Trophoblast cell (in vitro differentiated cells and primary cell): Measurements from ENCODE around the gene WDPCP.

Source experiments
- DNase-seq, 2 donors: peaks; one replicate each; pipeline ENCODE4 v3.0.0-alpha.2; 2016
- H2AFZ ChIP-seq: 2 replicates; pipeline ENCODE4 v1.6.1; 2013; ENCODE audit warnings: low read length, moderate library complexity, mild to moderate bottlenecking; ENCODE audit not compliant: insufficient read depth, poor library complexity
- H2AK5ac ChIP-seq: 2 replicates; pipeline ENCODE4 v1.6.1; 2013; ENCODE audit warnings: mild to moderate bottlenecking, low read length
- H2BK120ac ChIP-seq: 2 replicates; pipeline ENCODE4 v1.6.1; 2013; ENCODE audit warnings: low read length, mild to moderate bottlenecking, moderate library complexity; ENCODE audit not compliant: insufficient read depth, poor library complexity
- H2BK12ac ChIP-seq: 2 replicates; pipeline ENCODE4 v1.6.1; 2013; ENCODE audit warnings: mild to moderate bottlenecking, low read length, moderate library complexity
- H2BK5ac ChIP-seq: 2 replicates; pipeline ENCODE4 v1.6.1; 2013; ENCODE audit warnings: low read length, low read depth, moderate library complexity, mild to moderate bottlenecking; ENCODE audit not compliant: poor library complexity
- H3K14ac ChIP-seq: 2 replicates; pipeline ENCODE4 v1.6.1; 2013; ENCODE audit warnings: mild to moderate bottlenecking, low read length
- H3K18ac ChIP-seq: 2 replicates; pipeline ENCODE4 v1.6.1; 2013; ENCODE audit warnings: mild to moderate bottlenecking, low read length
- H3K23ac ChIP-seq: 2 replicates; pipeline ENCODE4 v1.6.1; 2013; ENCODE audit warnings: low read length
- H3K27ac ChIP-seq: 2 replicates; pipeline ENCODE4 v1.5.1; 2013; ENCODE audit warnings: low read depth, mild to moderate bottlenecking, inconsistent platforms, low read length, moderate library complexity
- H3K27me3 ChIP-seq: 2 replicates; pipeline ENCODE4 v1.6.1; 2013; ENCODE audit warnings: inconsistent platforms, mild to moderate bottlenecking, low read length, moderate library complexity; ENCODE audit not compliant: insufficient read depth
- H3K36me3 ChIP-seq, 2 experiments: 1 replicate in 1 of 2; 2 replicates in 1 of 2; pipeline ENCODE4 v1.6.1; 2013; ENCODE audit warnings: low read length in 2 of 2, mild to moderate bottlenecking in 2 of 2, moderate library complexity in 1 of 2; ENCODE audit not compliant: insufficient read depth in 2 of 2, control insufficient read depth in 1 of 2
- H3K4ac ChIP-seq: 2 replicates; pipeline ENCODE4 v1.6.1; 2013; ENCODE audit warnings: low read depth, mild to moderate bottlenecking, low read length, moderate library complexity
- H3K4me1 ChIP-seq, 2 experiments: 1 replicate in 1 of 2; 2 replicates in 1 of 2; pipeline ENCODE4 v1.6.1; 2013; ENCODE audit warnings: low read length in 2 of 2, mild to moderate bottlenecking in 2 of 2, moderate library complexity in 1 of 2; ENCODE audit not compliant: insufficient read depth in 2 of 2, control insufficient read depth in 1 of 2
- H3K4me2 ChIP-seq: 2 replicates; pipeline ENCODE4 v1.6.1; 2013; ENCODE audit warnings: inconsistent platforms, mild to moderate bottlenecking, low read length, moderate library complexity
- H3K4me3 ChIP-seq: 2 replicates; pipeline ENCODE4 v1.5.1; 2013; ENCODE audit warnings: mild to moderate bottlenecking, low read depth, low read length, inconsistent platforms
- H3K79me1 ChIP-seq: one replicate; pipeline ENCODE4 v1.6.1; 2013; ENCODE audit warnings: low read length
- H3K79me2 ChIP-seq: 2 replicates; pipeline ENCODE4 v1.6.1; 2013; ENCODE audit warnings: low read length, mild to moderate bottlenecking; ENCODE audit not compliant: control insufficient read depth, insufficient read depth, poor library complexity
- H3K9ac ChIP-seq: 2 replicates; pipeline ENCODE4 v1.6.1; 2013; ENCODE audit warnings: mild to moderate bottlenecking, low read length
- H3K9me3 ChIP-seq: 2 replicates; pipeline ENCODE4 v1.6.1; 2013; ENCODE audit warnings: low read depth, mild to moderate bottlenecking, control low read depth, inconsistent platforms, low read length; ENCODE audit not compliant: insufficient read depth
- H4K12ac ChIP-seq: 2 replicates; pipeline ENCODE4 v1.6.1; 2013; ENCODE audit warnings: low read depth, mild to moderate bottlenecking, low read length, moderate library complexity
- H4K8ac ChIP-seq: 2 replicates; pipeline ENCODE4 v1.6.1; 2013; ENCODE audit warnings: low read depth, mild to moderate bottlenecking, low read length, moderate library complexity
- H4K91ac ChIP-seq: one replicate; pipeline ENCODE4 v1.6.1; 2013; ENCODE audit warnings: low read depth, mild to moderate bottlenecking, low read length, moderate library complexity
- WGBS: extraction: QIAGEN DNeasy Blood & Tissue Kit; methylation state at CpG from one replicate; pipeline ENCODE4 v1.1.7; 2013; ENCODE audit warnings: missing lambda C conversion rate; ENCODE audit not compliant: insufficient read length, insufficient coverage; ENCODE audit errors: extremely low coverage; 5-methylcytosine and 5-hydroxymethylcytosine counted together

Gene WDPCP

DNA sequence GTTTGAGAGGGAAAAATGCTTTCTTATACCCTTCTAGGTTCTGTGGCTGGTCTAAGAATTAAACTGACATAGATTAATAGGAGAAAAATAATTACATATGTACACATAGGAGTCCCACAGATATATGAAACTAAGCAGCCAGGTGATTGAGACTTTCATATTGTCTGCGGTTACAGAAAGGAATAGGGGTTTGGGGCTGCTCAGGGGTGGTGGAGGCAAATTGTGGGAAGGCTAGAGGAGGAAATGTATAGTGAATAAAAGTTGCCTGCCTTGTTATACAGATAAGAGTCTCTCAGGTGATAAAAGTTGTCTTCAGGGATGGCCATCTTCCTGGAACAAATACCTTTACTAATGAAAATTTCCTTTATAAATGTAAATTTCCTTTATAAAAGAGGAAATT is 29.1 kb upstream of the WDPCP start:
- Histone ChIP-seq H2BK120ac (peak overlapping the region; percentile 20), H3K4me2 (no peak overlapping the region), H2BK12ac (no peak overlapping the region), H3K14ac (no peak overlapping the region), H3K27me3 (no peaks in the 10 kb centered on the region), H3K79me1 (peaks cover 23% of the 10 kb centered on the region), H3K9ac (no peak overlapping the region), H4K8ac (no peak overlapping the region), H4K91ac (no peak overlapping the region), H3K36me3 (peaks cover 8 to 17% of the 10 kb centered on the region in 2 experiments), H3K4me1 (peaks cover 10 to 16% of the 10 kb centered on the region in 2 experiments), H3K4ac (no peak overlapping the region), H3K79me2 (peaks cover 2% of the 10 kb centered on the region), H3K18ac (no peak overlapping the region), H2BK5ac (no peak overlapping the region), H2AFZ (no peak overlapping the region), H2AK5ac (no peak overlapping the region), H3K27ac (no peak overlapping the region), H3K23ac (no peak overlapping the region), H3K4me3 (no peak overlapping the region), H3K9me3 (peaks cover 8% of the 10 kb centered on the region), H4K12ac (no peak overlapping the region)
- no CpG with 5 or more reads among the region's 1 CpG for WGBS
- no peak for DNase-seq

DNA sequence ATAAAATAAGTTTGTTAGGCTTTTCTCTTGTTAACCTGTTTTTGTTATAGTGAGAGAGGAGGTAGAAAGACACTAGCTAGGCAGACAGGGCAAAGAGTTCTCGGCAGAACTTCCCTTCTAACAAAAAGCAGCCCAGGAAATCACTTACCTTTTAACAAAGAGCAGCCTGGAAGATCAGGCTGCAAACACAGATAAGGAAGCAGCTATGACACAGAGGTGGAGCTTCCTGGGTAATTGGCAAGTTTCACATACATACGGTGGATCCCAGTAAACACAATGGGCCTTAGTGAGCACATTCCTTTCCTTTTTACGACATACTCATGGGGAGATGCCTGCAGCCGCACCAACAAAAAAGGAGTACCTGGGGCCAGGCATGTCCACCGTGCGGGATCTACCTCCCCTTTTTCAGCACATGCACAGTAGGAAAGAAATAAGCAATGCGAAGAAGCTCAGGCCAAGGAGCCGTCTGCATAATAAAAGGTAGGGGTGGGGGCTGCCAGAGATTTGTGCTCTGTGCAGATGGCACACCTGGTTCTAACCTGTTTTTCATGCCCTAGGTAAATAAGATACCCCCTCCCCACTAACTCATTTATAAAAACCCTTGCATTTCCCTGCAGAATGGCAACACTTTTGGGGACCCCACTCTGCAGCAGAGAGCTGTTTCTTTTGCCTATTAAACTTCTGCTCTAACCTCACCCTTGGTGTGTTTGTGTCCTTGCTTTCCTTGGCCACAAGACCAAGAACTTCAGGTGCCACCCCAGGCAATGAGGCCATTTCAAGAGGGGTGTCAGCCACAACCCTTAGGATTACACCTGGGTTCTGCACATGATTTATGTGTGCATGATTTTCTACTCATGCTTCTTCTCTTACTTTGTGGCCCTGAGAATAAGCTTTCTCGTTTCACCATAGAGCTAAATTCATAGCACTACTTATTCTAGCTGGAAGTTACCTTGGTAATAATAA is 27.0 kb upstream of the WDPCP start:
- Histone ChIP-seq H3K14ac (peak overlapping the region; percentile 76), H3K9ac (peak overlapping the region; percentile 5), H3K4me1 (peaks cover 10 to 16% of the 10 kb centered on the region in 2 experiments), H3K27ac (peak overlapping the region; percentile 99), H2AK5ac (peak overlapping the region; percentile 78), H3K9me3 (peaks cover 5% of the 10 kb centered on the region), H3K27me3 (no peaks in the 10 kb centered on the region), H2BK120ac (peak overlapping the region; percentile 90), H3K79me2 (peaks cover 2% of the 10 kb centered on the region), H3K23ac (no peak overlapping the region), H3K4me2 (peak overlapping the region; percentile 74), H3K18ac (peak overlapping the region; percentile 28), H4K91ac (peak overlapping the region; percentile 77), H3K36me3 (peaks cover 8 to 10% of the 10 kb centered on the region in 2 experiments), H2AFZ (peak overlapping the region; percentile 11), H4K8ac (peak overlapping the region; percentile 85), H3K4ac (peak overlapping the region; percentile 47), H4K12ac (peak overlapping the region; percentile 58), H3K79me1 (peaks cover 23% of the 10 kb centered on the region), H2BK5ac (peak overlapping the region; percentile 95), H2BK12ac (peak overlapping the region; percentile 89), H3K4me3 (no peak overlapping the region)
- peak; percentile 54 to 83 for DNase-seq
- no CpG with 5 or more reads among the region's 9 CpGs for WGBS

DNA sequence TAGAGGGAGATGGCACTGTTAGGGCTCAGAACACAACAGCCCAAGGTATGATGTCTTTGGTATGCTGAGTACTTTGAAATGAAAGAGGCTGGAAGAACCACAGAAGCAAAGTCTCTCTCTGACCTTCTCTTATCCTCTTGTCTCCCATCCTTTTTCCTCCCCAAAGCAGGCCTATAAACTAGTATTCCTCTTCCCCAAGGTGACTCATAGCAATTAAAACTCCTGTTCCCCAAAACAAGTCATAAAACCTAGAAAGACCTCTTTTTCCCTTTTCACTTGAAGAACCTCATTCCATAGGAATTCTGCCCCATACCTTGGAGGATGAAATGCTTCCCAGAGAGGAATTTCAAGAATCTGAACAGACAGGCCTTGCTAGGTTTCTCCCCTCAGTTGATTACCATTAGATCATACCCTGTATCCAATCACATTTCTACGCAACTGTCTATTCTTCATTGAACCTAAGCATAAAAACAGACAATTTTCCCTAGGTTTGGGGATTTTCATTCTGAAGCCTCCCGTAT is 26.2 kb upstream of the WDPCP start:
- Histone ChIP-seq H3K79me2 (peaks cover 2% of the 10 kb centered on the region), H2AK5ac (peak overlapping the region; percentile 37), H2BK120ac (peak overlapping the region; percentile 96), H3K18ac (no peak overlapping the region), H3K27me3 (no peaks in the 10 kb centered on the region), H3K4me2 (peak overlapping the region; percentile 74), H3K23ac (no peak overlapping the region), H3K14ac (peak overlapping the region; percentile 82), H2BK5ac (peak overlapping the region; percentile 98), H3K27ac (peak overlapping the region; percentile 99), H3K4ac (no peak overlapping the region), H3K9me3 (no peaks in the 10 kb centered on the region), H4K8ac (peak overlapping the region; percentile 54), H4K12ac (no peak overlapping the region), H2BK12ac (peak overlapping the region; percentile 87), H4K91ac (peak overlapping the region; percentile 55), H3K36me3 (peaks cover under 1 to 2% of the 10 kb centered on the region in 2 experiments), H3K4me1 (peaks cover 10 to 16% of the 10 kb centered on the region in 2 experiments), H3K4me3 (no peak overlapping the region), H3K79me1 (peaks cover 23% of the 10 kb centered on the region), H2AFZ (no peak overlapping the region), H3K9ac (no peak overlapping the region)
- no CpG with 5 or more reads among the region's 2 CpGs for WGBS
- DNase-seq = peak; percentile 54 to 90

DNA sequence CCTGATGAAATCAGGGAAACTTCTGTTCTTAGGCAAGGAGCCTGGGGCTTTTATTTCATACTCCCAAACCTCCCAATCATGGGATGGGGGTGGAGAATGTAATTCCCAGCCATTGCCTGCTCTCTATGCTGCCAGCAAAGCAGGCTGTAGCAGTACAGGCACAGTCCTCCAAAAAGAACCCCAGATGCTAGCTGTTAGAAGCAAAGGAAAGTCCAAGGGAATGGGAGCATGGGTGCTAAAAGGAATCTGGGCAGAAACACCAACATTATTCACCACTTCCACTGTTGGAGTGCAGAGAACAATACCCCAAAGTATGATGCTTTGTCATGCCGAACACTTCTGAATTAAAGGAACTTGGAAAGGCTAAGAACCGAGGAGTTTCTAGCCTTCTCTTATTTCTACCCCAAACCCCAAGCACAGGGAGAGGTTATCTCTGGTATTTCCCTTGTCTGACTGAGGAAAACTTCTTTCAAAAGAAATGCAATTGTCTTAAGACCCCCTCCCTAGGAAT is 25.2 kb upstream of the WDPCP start:
- Histone ChIP-seq H3K9ac (no peak overlapping the region), H3K14ac (peak overlapping the region; percentile 94), H3K4me1 (peaks cover 10 to 16% of the 10 kb centered on the region in 2 experiments), H4K12ac (peak overlapping the region; percentile 34), H4K91ac (peak overlapping the region; percentile 98), H3K23ac (no peak overlapping the region), H2BK120ac (peak overlapping the region; percentile 100), H3K18ac (peak overlapping the region; percentile 98), H3K4me3 (no peak overlapping the region), H2BK12ac (peak overlapping the region; percentile 96), H3K4ac (peak overlapping the region; percentile 95), H3K27me3 (no peaks in the 10 kb centered on the region), H2AFZ (peak overlapping the region; percentile 30), H3K36me3 (no peaks in the 10 kb centered on the region), H3K27ac (peak overlapping the region; percentile 99), H2BK5ac (peak overlapping the region; percentile 98), H2AK5ac (peak overlapping the region; percentile 49), H3K79me1 (peaks cover 23% of the 10 kb centered on the region), H3K79me2 (peaks cover 2% of the 10 kb centered on the region), H4K8ac (peak overlapping the region; percentile 51), H3K4me2 (peak overlapping the region; percentile 74), H3K9me3 (no peaks in the 10 kb centered on the region)
- WGBS = no CpG with 5 or more reads among the region's 2 CpGs
- peak in 1 of 2 donors; percentile 26 for DNase-seq
